Upper lobe of right lung (tissue), 1 donor: Measurements from ENCODE around the gene ODF4. TPM values are rescaled to one million over a fixed set of nuclear protein-coding genes. Genes with fewer than 3 reads are reported as not detected.
A peak's percentile ranks its signal among the peaks of the same experiment; 100 is the strongest.

Experiments
- ATAC-seq: fragments of 200-7000 bp; cut with Tn5 transposase; one replicate; pipeline ENCODE4 v1.9.1; 2020; ENCODE audit warnings: mild to moderate bottlenecking, moderate library complexity
- DNase-seq: peaks from one replicate; pipeline ENCODE4 v3.0.0-alpha.2; 2020
- H3K27ac ChIP-seq: fragments of 200-600 bp; one replicate; pipeline ENCODE4 v1.8.0; 2022
- H3K27me3 ChIP-seq: fragments of 200-600 bp; one replicate; pipeline ENCODE4 v1.8.0; 2022; ENCODE audit warnings: mild to moderate bottlenecking
- H3K36me3 ChIP-seq: fragments of 200-600 bp; one replicate; pipeline ENCODE4 v1.8.0; 2022
- H3K4me1 ChIP-seq: fragments of 200-600 bp; one replicate; pipeline ENCODE4 v1.8.0; 2022
- H3K4me3 ChIP-seq: fragments of 200-600 bp; one replicate; pipeline ENCODE4 v1.8.0; 2022; ENCODE audit warnings: mild to moderate bottlenecking
- H3K9me3 ChIP-seq: fragments of 200-600 bp; one replicate; pipeline ENCODE4 v1.8.0; 2022
- intact Hi-C: fragments of 100-400 bp; cut with DNase I; formaldehyde crosslinking; loops from one replicate; pipeline ENCODE4 v1.11.0; 2022
- total RNA-seq: library from RNA; stranded (reverse); fragmentation: NEBNext Ultra II Directional; extraction: Animal tissue kit (Norgen Biotek cat#: 25700); gene quantifications from one replicate; pipeline ENCODE4 v1.2.1, GENCODE V29; 2021
- TF ChIP-seq, protein P1 (sequence below): fragments of 200-600 bp; IDR thresholded peaks from one replicate; pipeline ENCODE4 v1.8.0; 2022; ENCODE audit warnings: antibody characterized with exemption
- donor health status: DM: no; HTN: yes; CAD: no; lungs with severe emphysema.

ODF4 gene
- total RNA-seq, 1 donor from 2014 or later: not detected

DNA sequence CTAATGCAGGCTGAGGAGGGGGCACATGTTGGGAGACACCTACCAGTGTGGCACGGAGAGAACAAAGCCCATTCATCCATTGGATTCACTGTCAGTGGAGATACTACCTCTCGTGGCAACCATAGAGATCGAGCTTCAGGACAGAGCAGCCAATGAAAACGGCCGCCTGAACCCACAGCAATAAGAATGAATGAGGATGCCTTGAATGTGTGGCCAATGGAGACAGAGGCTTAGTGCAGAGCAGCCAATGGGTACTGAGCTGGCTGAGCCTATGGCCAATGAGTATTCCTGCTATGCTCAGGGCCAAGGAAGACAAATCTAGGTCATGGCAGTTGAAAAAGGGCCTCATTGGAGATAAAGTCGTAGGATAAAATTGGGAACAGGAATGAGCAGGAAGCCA lies 18.6 kb upstream of the ODF4 start:
- Histone ChIP-seq H3K27ac (no peak overlapping the region), H3K9me3 (no peaks in the 10 kb centered on the region), H3K27me3 (peaks cover 6% of the 10 kb centered on the region), H3K4me3 (no peak overlapping the region), H3K36me3 (no peaks in the 10 kb centered on the region), H3K4me1 (no peaks in the 10 kb centered on the region)
- DNase-seq (no peak), ATAC-seq (no peak)
- intact Hi-C loops: no loop called here
- TF ChIP-seq, protein P1, sequence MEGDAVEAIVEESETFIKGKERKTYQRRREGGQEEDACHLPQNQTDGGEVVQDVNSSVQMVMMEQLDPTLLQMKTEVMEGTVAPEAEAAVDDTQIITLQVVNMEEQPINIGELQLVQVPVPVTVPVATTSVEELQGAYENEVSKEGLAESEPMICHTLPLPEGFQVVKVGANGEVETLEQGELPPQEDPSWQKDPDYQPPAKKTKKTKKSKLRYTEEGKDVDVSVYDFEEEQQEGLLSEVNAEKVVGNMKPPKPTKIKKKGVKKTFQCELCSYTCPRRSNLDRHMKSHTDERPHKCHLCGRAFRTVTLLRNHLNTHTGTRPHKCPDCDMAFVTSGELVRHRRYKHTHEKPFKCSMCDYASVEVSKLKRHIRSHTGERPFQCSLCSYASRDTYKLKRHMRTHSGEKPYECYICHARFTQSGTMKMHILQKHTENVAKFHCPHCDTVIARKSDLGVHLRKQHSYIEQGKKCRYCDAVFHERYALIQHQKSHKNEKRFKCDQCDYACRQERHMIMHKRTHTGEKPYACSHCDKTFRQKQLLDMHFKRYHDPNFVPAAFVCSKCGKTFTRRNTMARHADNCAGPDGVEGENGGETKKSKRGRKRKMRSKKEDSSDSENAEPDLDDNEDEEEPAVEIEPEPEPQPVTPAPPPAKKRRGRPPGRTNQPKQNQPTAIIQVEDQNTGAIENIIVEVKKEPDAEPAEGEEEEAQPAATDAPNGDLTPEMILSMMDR: no peak

DNA sequence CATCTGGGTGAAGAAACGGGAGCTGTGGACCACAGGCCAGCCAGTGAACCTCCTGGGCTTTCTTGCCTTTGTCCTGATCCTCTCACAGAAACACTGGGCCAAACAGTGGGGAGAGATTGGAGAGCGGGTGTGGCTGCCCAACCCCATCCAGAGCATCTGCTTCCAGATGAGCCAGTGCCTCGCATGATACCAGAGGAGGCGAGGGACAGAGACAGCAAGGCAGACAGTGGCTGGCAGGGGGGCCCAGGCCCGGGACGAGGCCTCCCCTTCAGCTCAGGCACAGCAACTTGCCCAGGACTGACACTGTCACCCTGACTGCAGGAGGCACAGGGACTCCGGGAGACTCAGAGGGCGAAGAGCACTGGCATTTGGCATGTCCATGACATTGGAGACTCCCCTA lies 17.6 kb upstream of the ODF4 start:
- ATAC-seq (no peak), DNase-seq (no peak)
- H3K4me1 ChIP-seq: peaks cover 9% of the 10 kb centered on the region
- intact Hi-C loops: no loop called here
- TF ChIP-seq, protein P1: no peak
- peaks cover 6% of the 10 kb centered on the region for H3K27me3 ChIP-seq
- H3K27ac ChIP-seq: no peak overlapping the region
- no peaks in the 10 kb centered on the region for H3K36me3 ChIP-seq
- no peak overlapping the region for H3K4me3 ChIP-seq
- H3K9me3 ChIP-seq: no peaks in the 10 kb centered on the region

DNA sequence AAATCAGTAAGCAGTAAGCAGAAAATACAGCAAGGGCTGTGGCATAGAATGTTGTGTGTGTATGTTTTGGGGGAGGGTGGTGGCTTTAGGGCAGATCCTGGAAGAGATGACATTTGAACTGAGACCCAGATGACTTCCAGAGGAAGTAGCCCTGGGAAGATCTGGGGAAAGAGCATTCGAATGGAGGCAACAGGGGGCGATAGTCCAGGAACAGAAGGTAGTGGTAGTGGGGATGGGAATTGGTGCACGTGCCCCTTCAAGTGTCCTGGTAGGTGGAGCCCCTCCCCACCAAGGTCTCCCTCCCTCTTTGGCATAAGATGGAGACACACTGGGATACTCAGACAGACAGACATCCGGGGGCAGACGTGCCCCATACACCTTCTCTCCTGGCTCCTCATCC lies 15.5 kb upstream of the ODF4 start:
- H3K36me3 ChIP-seq: no peaks in the 10 kb centered on the region
- H3K4me3 ChIP-seq: no peak overlapping the region
- intact Hi-C loops: no loop called here
- TF ChIP-seq, protein P1: no peak
- peaks cover 5% of the 10 kb centered on the region for H3K27me3 ChIP-seq
- H3K9me3 ChIP-seq: no peaks in the 10 kb centered on the region
- ATAC-seq (no peak), DNase-seq (no peak)
- H3K4me1 ChIP-seq: peaks cover 14% of the 10 kb centered on the region
- no peak overlapping the region for H3K27ac ChIP-seq

DNA sequence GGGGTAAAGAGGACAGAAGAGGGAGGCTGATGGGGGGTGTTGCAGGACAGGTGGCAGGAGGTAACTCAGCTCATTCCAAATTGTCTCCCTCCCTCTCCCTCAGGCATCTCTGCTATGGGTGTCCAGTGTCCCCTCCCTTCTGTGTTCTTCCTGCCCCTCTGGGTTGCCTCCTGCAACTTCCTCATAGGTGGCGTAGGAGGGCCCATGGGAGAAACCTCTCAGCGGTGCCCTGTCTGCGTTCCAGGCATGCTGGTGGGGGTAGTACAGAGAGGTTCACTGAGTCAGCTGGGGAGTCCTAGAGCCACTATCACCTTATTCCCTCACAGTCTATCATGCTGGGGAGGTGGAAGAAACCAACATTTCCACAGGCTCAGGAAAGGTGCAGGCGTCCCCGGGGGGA lies 14.7 kb upstream of the ODF4 start:
- ATAC-seq (peak; percentile 58), DNase-seq (no peak)
- intact Hi-C loops: no loop called here
- H3K4me3 ChIP-seq: no peak overlapping the region
- no peak overlapping the region for H3K27ac ChIP-seq
- peaks cover 5% of the 10 kb centered on the region for H3K27me3 ChIP-seq
- peaks cover 14% of the 10 kb centered on the region for H3K4me1 ChIP-seq
- no peaks in the 10 kb centered on the region for H3K36me3 ChIP-seq
- no peaks in the 10 kb centered on the region for H3K9me3 ChIP-seq
- TF ChIP-seq, protein P1: no peak

DNA sequence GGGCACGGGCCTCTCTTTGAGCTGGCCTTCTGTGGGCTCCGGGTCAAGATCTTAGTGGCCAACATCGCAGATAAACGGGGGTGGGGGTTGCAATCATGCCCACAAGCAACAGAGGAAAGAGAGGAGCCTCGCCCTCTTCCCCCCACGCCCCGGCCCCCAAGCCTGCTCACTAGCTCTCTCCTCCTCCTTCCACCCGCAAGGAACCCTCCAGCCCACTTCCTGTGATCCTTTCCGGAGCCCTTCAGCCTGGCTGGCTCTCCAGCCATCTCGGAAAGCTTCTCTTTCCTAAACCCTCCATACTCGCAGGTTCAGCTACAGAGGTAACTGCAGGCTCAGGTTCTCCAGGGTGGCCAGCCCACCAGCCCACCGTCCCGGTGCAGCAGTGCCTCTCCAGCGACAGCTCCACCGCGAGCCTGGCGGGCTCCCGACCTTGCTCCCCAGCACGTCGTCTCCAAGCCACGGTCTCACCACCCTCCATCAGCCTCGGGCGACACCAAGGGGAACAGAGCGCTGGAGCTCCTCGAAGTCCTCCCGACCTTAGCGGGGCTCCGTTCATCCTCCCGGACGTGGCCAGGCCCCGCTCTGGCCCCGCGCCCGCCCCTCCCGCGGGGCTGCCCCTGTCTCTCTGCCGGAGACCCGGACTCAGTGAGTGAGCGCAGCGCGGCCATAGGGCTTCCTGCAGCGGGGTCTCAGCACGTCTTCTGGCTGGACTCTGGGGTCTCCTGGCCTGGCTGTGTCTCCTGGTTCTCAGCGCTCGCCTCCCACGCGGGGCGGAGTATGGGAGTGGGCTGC lies 12.9 kb upstream of the ODF4 start:
- Histone ChIP-seq H3K27me3 (peaks cover 5% of the 10 kb centered on the region), H3K9me3 (no peaks in the 10 kb centered on the region), H3K36me3 (no peaks in the 10 kb centered on the region), H3K4me3 (peak overlapping the region; percentile 57), H3K27ac (peak overlapping the region; percentile 70), H3K4me1 (peaks cover 14% of the 10 kb centered on the region)
- TF ChIP-seq, protein P1: no peak
- DNase-seq: peak; percentile 73
- intact Hi-C loops: no loop called here
- ATAC-seq: peak; percentile 73
